A549 (cell line): ENCODE results near the gene TRERF1. TPM values are rescaled to one million over a fixed set of nuclear protein-coding genes. Genes with fewer than 3 reads are reported as not detected.

Experiments used
- ATAC-seq, 2 experiments: fragments of 200-7000 bp in 1 of 2; fragments of >200 bp in 1 of 2; cut with Nextera tagmentation in 1 of 2; cut with Tn5 transposase in 1 of 2; 3 replicates each; pipeline versions ENCODE4 v1.8.0 to v1.9.1; 2018 to 2020; ENCODE audit warnings: mild to moderate bottlenecking in 1 of 2, moderate library complexity in 1 of 2
- CTCF ChIA-PET: fragments of 300-600 bp; sonication (Branson Sonifier 250); formaldehyde crosslinking; extraction: SDS; loops from one replicate; lab custom pipeline; 2021; ENCODE audit warnings: antibody characterized with exemption, inconsistent platforms; lab: Yijun Ruan, JAX
- POLR2A ChIA-PET: fragments of 350-600 bp; formaldehyde crosslinking; extraction: SDS; loops from one replicate; lab custom pipeline; 2021; ENCODE audit warnings: antibody characterized with exemption, inconsistent platforms; lab: Yijun Ruan, JAX
- DNase-seq, 2 experiments: peaks; one replicate each; pipeline versions ENCODE4 v3.0.0 to v3.0.0-alpha.2; 2011 to 2016; ENCODE audit warnings: low read depth in 1 of 2, low spot score in 1 of 2
- FAIRE-seq: peaks from 2 replicates; lab custom pipeline; 2011; peaks lifted over from hg19 to GRCh38; lab: Jason Lieb, UNC
- H3K27ac ChIP-seq, 2 experiments: fragments of >200 bp; sonication (Bioruptor Twin); formaldehyde crosslinking; 3 replicates each; pipeline ENCODE4 v1.5.1; 2016 to 2017
- H3K4me1 ChIP-seq: fragments of >200 bp; sonication (Bioruptor Twin); formaldehyde crosslinking; 3 replicates; pipeline ENCODE4 v1.6.1; 2016
- H3K4me2 ChIP-seq: fragments of >200 bp; sonication (Bioruptor Twin); formaldehyde crosslinking; 3 replicates; pipeline ENCODE4 v1.6.1; 2016
- H3K4me3 ChIP-seq: fragments of >200 bp; sonication (Bioruptor Twin); formaldehyde crosslinking; 3 replicates; pipeline ENCODE4 v1.5.1; 2016
- H3K9me3 ChIP-seq: fragments of >200 bp; sonication (Bioruptor Twin); formaldehyde crosslinking; 3 replicates; pipeline ENCODE4 v1.6.1; 2016
- BHLHE40 ChIP-seq: IDR thresholded peaks from 2 replicates; pipeline ENCODE4 v1.6.1; 2012; ENCODE audit warnings: low read depth, low read length, inconsistent platforms
- CBX2 ChIP-seq: fragments of 200-600 bp; sonication (generic); IDR thresholded peaks from 2 replicates; pipeline ENCODE4 v1.6.1; 2016; ENCODE audit warnings: low read depth, mild to moderate bottlenecking, borderline replicate concordance
- CHD2 ChIP-seq: fragments of 150-350 bp; IDR thresholded peaks from 2 replicates; pipeline ENCODE4 v1.6.1; 2014; ENCODE audit warnings: low read length; ENCODE audit not compliant: partially characterized antibody
- CHD4 ChIP-seq: fragments of 200-600 bp; sonication (generic); IDR thresholded peaks from 2 replicates; pipeline ENCODE4 v1.6.1; 2016; ENCODE audit warnings: antibody characterized with exemption, mild to moderate bottlenecking, borderline replicate concordance
- EHF ChIP-seq: fragments of 250-450 bp; sonication (Bioruptor Pico); IDR thresholded peaks from 2 replicates; pipeline ENCODE4 v1.5.0; 2020; ENCODE audit warnings: mild to moderate bottlenecking
- EP300 ChIP-seq, 2 experiments: fragments of >200 bp; sonication (Bioruptor Twin); formaldehyde crosslinking; IDR thresholded peaks; 2 replicates in 1 of 2; 3 replicates in 1 of 2; pipeline ENCODE4 v1.6.1; 2016 to 2017
- ESRRA ChIP-seq: fragments of 150-350 bp; IDR thresholded peaks from 2 replicates; pipeline ENCODE4 v1.6.1; 2014; ENCODE audit warnings: mild to moderate bottlenecking, low read length, borderline replicate concordance
- FOXS1 ChIP-seq: fragments of 250-450 bp; sonication (Bioruptor Pico); IDR thresholded peaks from 2 replicates; pipeline ENCODE4 v1.5.0; 2020; ENCODE audit warnings: mild to moderate bottlenecking, moderate library complexity
- GATA3 ChIP-seq: IDR thresholded peaks from 2 replicates; pipeline ENCODE4 v1.6.1; 2012; ENCODE audit warnings: borderline replicate concordance
- HES2 ChIP-seq: fragments of >200 bp; sonication (Bioruptor Twin); formaldehyde crosslinking; IDR thresholded peaks from 2 replicates; pipeline ENCODE4 v1.6.1; 2016
- HEYL ChIP-seq: fragments of 250-450 bp; sonication (Bioruptor Pico); IDR thresholded peaks from 2 replicates; pipeline ENCODE4 v1.8.0; 2021; ENCODE audit warnings: mild to moderate bottlenecking, moderate library complexity
- MAFK ChIP-seq: fragments of 450-650 bp; IDR thresholded peaks from 2 replicates; pipeline ENCODE4 v1.6.1; 2014; ENCODE audit not compliant: partially characterized antibody
- MYC ChIP-seq: IDR thresholded peaks from 2 replicates; pipeline ENCODE4 v1.6.1; 2012; ENCODE audit warnings: mild to moderate bottlenecking, inconsistent platforms, low read length, improper control_type of control experiment, borderline replicate concordance
- NR3C1 ChIP-seq: fragments of >200 bp; sonication (Bioruptor Twin); formaldehyde crosslinking; IDR thresholded peaks from 3 replicates; pipeline ENCODE4 v1.6.1; 2017
- PHF8 ChIP-seq: fragments of 200-600 bp; sonication (generic); IDR thresholded peaks from 2 replicates; pipeline ENCODE4 v1.6.1; 2016; ENCODE audit warnings: low read depth, mild to moderate bottlenecking, antibody characterized with exemption, moderate library complexity, borderline replicate concordance
- POLR2A ChIP-seq: IDR thresholded peaks from 2 replicates; pipeline ENCODE4 v1.6.1; 2012; ENCODE audit warnings: mild to moderate bottlenecking, low read length
- POLR2AphosphoS2 ChIP-seq: conservative IDR thresholded peaks from 2 replicates; pipeline ENCODE4 v1.6.1; 2012; ENCODE audit warnings: low read length, improper control_type of control experiment, inconsistent platforms
- RARB ChIP-seq: fragments of 250-450 bp; sonication (Bioruptor Pico); IDR thresholded peaks from 2 replicates; pipeline ENCODE4 v1.8.0; 2021; ENCODE audit warnings: mild to moderate bottlenecking, moderate library complexity
- REST ChIP-seq: fragments of 200-600 bp; sonication (generic); IDR thresholded peaks from 2 replicates; pipeline ENCODE4 v1.6.1; 2016; ENCODE audit warnings: antibody characterized with exemption, mild to moderate bottlenecking, moderate library complexity
- RNF2 ChIP-seq: fragments of 200-600 bp; sonication (generic); IDR thresholded peaks from 2 replicates; pipeline ENCODE4 v1.6.1; 2016; ENCODE audit warnings: low read depth, mild to moderate bottlenecking, antibody characterized with exemption, moderate library complexity, borderline replicate concordance
- SMC3 ChIP-seq: fragments of >200 bp; sonication (Bioruptor Twin); formaldehyde crosslinking; IDR thresholded peaks from 3 replicates; pipeline ENCODE4 v1.6.1; 2018; ENCODE audit warnings: inconsistent platforms
- TFCP2L1 ChIP-seq: fragments of 250-450 bp; sonication (Bioruptor Pico); IDR thresholded peaks from 2 replicates; pipeline ENCODE4 v1.5.0; 2021; ENCODE audit warnings: mild to moderate bottlenecking
- ZNF302 ChIP-seq: fragments of 250-450 bp; sonication (Bioruptor Pico); IDR thresholded peaks from 2 replicates; pipeline ENCODE4 v1.9.0; 2021; ENCODE audit warnings: inconsistent platforms, mild to moderate bottlenecking, moderate library complexity
- WGBS: methylation state at CpG from one replicate; pipeline ENCODE4 v1.1.6; 2017; ENCODE audit errors: missing lambda C conversion rate; 5-methylcytosine and 5-hydroxymethylcytosine counted together
- polyA plus RNA-seq, 4 experiments: library from polyadenylated mRNA; depleted of rRNA in 3 of 4; stranded (reverse); fragments of >200 nt; fragmentation: RNase III in 1 of 4; extraction: RNeasy Plus Mini Kit Qiagen cat#74134 plus additional on column Dnase treatment in 1 of 4; gene quantifications; 2 replicates in 3 of 4; 3 replicates in 1 of 4; pipeline ENCODE4 v1.2.3, GENCODE V29; 2011 to 2017

The TRERF1 gene
- polyA plus RNA-seq, 2 of the 4 experiments (the other 2 are of a cell fraction): 2.4 to 3.5 TPM

- ATAC-seq: no peak
- FAIRE-seq: no peak
- ChIA-PET POLR2A (no interaction called here), CTCF (interaction anchor here (1.1 kb wide), 1 partner anchor 173 kb away, joined by 3 read pairs; no protein-coding TSS in a partner anchor)
- Histone ChIP-seq H3K9me3 (no peaks in the 10 kb centered on the region), H3K4me1 (peaks cover 6% of the 10 kb centered on the region; the same call in 1 of the 3 replicates), H3K4me3 (no peak overlapping the region), H3K4me2 (no peak overlapping the region), H3K27ac (no peak overlapping the region)
- no peak for DNase-seq
- TF ChIP-seq HEYL (CRISPR knock-in tag): no peak
- no peak for TF ChIP-seq GATA3
- TF ChIP-seq HES2: no peak
- TF ChIP-seq BHLHE40: no peak
- no peak for TF ChIP-seq ESRRA
- no peak for TF ChIP-seq CHD2
- no peak for TF ChIP-seq RARB (CRISPR knock-in tag)
- TF ChIP-seq MAFK: no peak
- 94% methylated on average over 7 of the region's 8 CpGs for WGBS
Measured at GRCh38 chr6:42374018-42374669, 77.6 kb downstream of the TRERF1 start.

GRCh38 chr6:42372699-42373098 lies 79.0 kb downstream of the TRERF1 start:
- no peak overlapping the region for H3K27ac ChIP-seq
- WGBS: 89% methylated on average over 4 of the region's 4 CpGs
- ChIA-PET CTCF (interaction anchor here (0.6 kb wide), 1 partner anchor 23 kb away, joined by 4 read pairs; no protein-coding TSS in a partner anchor), POLR2A (no interaction called here)
- TF ChIP-seq POLR2AphosphoS2 (no peak), CBX2 (no peak), FOXS1 (CRISPR knock-in tag) (no peak), EP300 (IDR thresholded peaks at IDR 0.05) (no peak), POLR2A (no peak), RNF2 (no peak), MYC (no peak), TFCP2L1 (CRISPR knock-in tag) (no peak), PHF8 (no peak), SMC3 (no peak), CHD4 (no peak), NR3C1 (no peak), ESRRA (no peak), EHF (no peak), ZNF302 (CRISPR knock-in tag) (no peak), REST (no peak)
- no peak overlapping the region for H3K4me2 ChIP-seq
- DNase-seq: no peak
- peaks cover 7% of the 10 kb centered on the region; the same call in 1 of the 3 replicates for H3K4me1 ChIP-seq
- no peak for FAIRE-seq
- no peak overlapping the region for H3K4me3 ChIP-seq
- H3K9me3 ChIP-seq: no peaks in the 10 kb centered on the region
- ATAC-seq: no peak
